IPS-NIHi7 (cell line): ENCODE data around the gene OPN1LW.
"Not testable (repeated sequence)": the region's sequence is repeated elsewhere in the genome, so short reads cannot be mapped to it uniquely, and the experiment has no call there.

Source experiments
- DNase-seq: peaks from one replicate; pipeline ENCODE4 v3.0.0; 2012; ENCODE audit warnings: mixed read lengths; ENCODE audit errors: extremely low spot score

Gene OPN1LW

GRCh38 chrX:154144010-154144409 is at the start of gene OPN1LW:
TSS of gene OPN1LW (plus strand) at chrX:154144243. CDS start at chrX:154144284, 41 bp downstream.
- not testable (repeated sequence) for DNase-seq

GRCh38 chrX:154094833-154095232 is 49.2 kb upstream of the OPN1LW start:
- no peak for DNase-seq

- no peak for DNase-seq
Observed at GRCh38 chrX:154096140-154097002, 47.7 kb upstream of the OPN1LW start.

GRCh38 chrX:154097003-154097588 is 46.9 kb upstream of the OPN1LW start:
- DNase-seq, result peak; percentile 73

- DNase-seq, result peak; percentile 91
Observed at GRCh38 chrX:154097589-154098541, 46.2 kb upstream of the OPN1LW start, which contains the start of gene MECP2. TSS of gene MECP2 (minus strand) at chrX:154097717.

- DNase-seq, result no peak
Observed at GRCh38 chrX:154098551-154098950, 45.5 kb upstream of the OPN1LW start.

GRCh38 chrX:154113729-154114128 is 30.3 kb upstream of the OPN1LW start:
- no peak for DNase-seq

GRCh38 chrX:154114652-154115051 is 29.4 kb upstream of the OPN1LW start:
- DNase-seq, result no peak

- no peak for DNase-seq
Observed at GRCh38 chrX:154115071-154115470, 29.0 kb upstream of the OPN1LW start.

- DNase-seq, result no peak
Observed at GRCh38 chrX:154115750-154116149, 28.3 kb upstream of the OPN1LW start.

GRCh38 chrX:154116426-154117211 is 27.4 kb upstream of the OPN1LW start:
- DNase-seq, result no peak

- DNase-seq, result no peak
Observed at GRCh38 chrX:154117566-154117965, 26.5 kb upstream of the OPN1LW start.

GRCh38 chrX:154120567-154120966 is 23.5 kb upstream of the OPN1LW start:
- DNase-seq, result no peak

- DNase-seq, result no peak
Observed at GRCh38 chrX:154121207-154121606, 22.8 kb upstream of the OPN1LW start.

- DNase-seq, result no peak
Observed at GRCh38 chrX:154121961-154122360, 22.1 kb upstream of the OPN1LW start.

GRCh38 chrX:154123241-154124219 is 20.5 kb upstream of the OPN1LW start:
- no peak for DNase-seq

GRCh38 chrX:154125391-154126040 is 18.5 kb upstream of the OPN1LW start:
- DNase-seq, result no peak

GRCh38 chrX:154126101-154126500 is 17.9 kb upstream of the OPN1LW start:
- no peak for DNase-seq

GRCh38 chrX:154131955-154132354 is 12.1 kb upstream of the OPN1LW start:
- no peak for DNase-seq
